Measurements from ENCODE around the gene SLC25A19. TPM values are rescaled to one million over a fixed set of nuclear protein-coding genes. Genes with fewer than 3 reads are reported as not detected.

Gene SLC25A19
- total and polyA plus RNA-seq, 9 of the 15 experiments (the other 6 are each of a cell fraction or from before 2014, with no cell fraction given) = 33.4 to 76.6 (median 55.3) TPM

DNA sequence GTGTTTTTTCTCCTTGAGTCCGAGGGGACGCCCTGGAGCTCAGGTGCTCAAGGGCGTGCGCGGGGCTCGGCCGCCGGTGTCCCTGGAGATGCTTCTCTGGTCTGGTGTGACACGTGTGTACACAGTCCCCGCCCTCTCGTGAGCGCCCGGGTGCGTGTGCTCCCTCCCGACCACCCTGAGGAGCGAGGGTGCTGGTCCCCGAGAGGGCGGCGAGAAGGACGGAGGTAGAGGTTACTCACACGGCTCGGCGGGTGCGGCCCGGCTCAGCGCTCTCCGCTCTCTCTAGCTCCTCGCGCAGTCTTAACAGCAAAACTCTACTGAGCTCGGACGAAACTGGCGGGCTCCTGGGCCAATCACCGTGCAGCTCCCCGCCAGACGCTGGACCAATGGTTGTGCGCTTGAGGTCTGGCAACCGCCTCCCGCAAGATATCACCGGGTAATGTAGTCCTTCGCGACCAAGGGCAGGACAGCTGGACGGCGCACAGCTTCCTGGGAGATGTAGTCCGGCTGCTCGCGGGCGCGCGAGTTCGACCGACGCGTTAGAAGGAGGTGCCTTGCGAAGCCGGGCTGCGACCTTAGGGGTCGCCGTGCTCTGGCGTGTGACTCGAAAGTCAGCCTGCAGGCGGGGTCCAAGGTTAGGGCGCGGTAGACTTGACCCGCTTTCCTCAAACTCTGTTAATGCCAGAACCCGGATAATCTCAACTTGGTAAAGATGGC, at the start of gene SLC25A19 (continued):
- peak; percentile 6 to 22 for TF ChIP-seq E2F6 (IDR thresholded peaks at IDR 0.05; ENCODE audit: borderline replicate concordance in 1 of 2, extremely low read depth in 1 of 2, insufficient read depth in 1 of 2, insufficient read length in 1 of 2, low read depth in 1 of 2, low read length in 1 of 2, poor library complexity in 1 of 2, severe bottlenecking in 1 of 2)
- TF ChIP-seq TEAD4 (IDR thresholded peaks at IDR 0.05; ENCODE audit: low read length) = peak; percentile 20; the same call in 1 of the 2 replicates
- TF ChIP-seq TEAD4 (CRISPR knock-in tag; IDR thresholded peaks at IDR 0.05; ENCODE audit: borderline replicate concordance) = no peak
- peak; percentile 35; the same call in 1 of the 2 replicates for TF ChIP-seq ZNF232 (CRISPR knock-in tag; IDR thresholded peaks at IDR 0.05)
- TF ChIP-seq ZNF431 (CRISPR knock-in tag; IDR thresholded peaks at IDR 0.05) = peak; percentile 75; the same call in 1 of the 2 replicates
- TF ChIP-seq ATF1 (CRISPR knock-in tag; IDR thresholded peaks at IDR 0.05) = peak; percentile 52; the same call in 1 of the 2 replicates
- peak; percentile 95 for TF ChIP-seq ATF1 (tag; IDR thresholded peaks at IDR 0.05)
- 0 out of 2 replicates have a peak, but pooled peaks have one; percentile 28 for TF ChIP-seq ZNF197 (CRISPR knock-in tag; IDR thresholded peaks at IDR 0.05; ENCODE audit: low read depth)
- peak; percentile 99 for TF ChIP-seq PKNOX1 (IDR thresholded peaks at IDR 0.05)
- TF ChIP-seq EP400 (IDR thresholded peaks at IDR 0.05) = peak; percentile 87
- peak; percentile 6; the same call in 1 of the 2 replicates for TF ChIP-seq ZNF589 (CRISPR knock-in tag; IDR thresholded peaks at IDR 0.05; ENCODE audit: low read depth)
- TF ChIP-seq NFYB (IDR thresholded peaks at IDR 0.05; ENCODE audit: extremely low read depth, insufficient read length) = peak; percentile 80
- TF ChIP-seq ZNF354B (CRISPR knock-in tag; IDR thresholded peaks at IDR 0.05) = no peak
- TF ChIP-seq SP2 (IDR thresholded peaks at IDR 0.05; ENCODE audit: extremely low read depth, low read depth, low read length, poor library complexity, severe bottlenecking) = peak; percentile 85
- TF ChIP-seq AFF1 (IDR thresholded peaks at IDR 0.05; ENCODE audit: low read depth in 1 of 2, partially characterized antibody in 2 of 2) = peak in 1 of 2 experiments; percentile 96
- TF ChIP-seq RBBP5 (IDR thresholded peaks at IDR 0.05; ENCODE audit: borderline replicate concordance, insufficient read depth, low read length, poor library complexity, severe bottlenecking) = peak; percentile 88
- peak; percentile 19; the same call in 1 of the 2 replicates for TF ChIP-seq KLF1 (tag; IDR thresholded peaks at IDR 0.05)
- TF ChIP-seq HMGN3 (IDR thresholded peaks at IDR 0.05; ENCODE audit: borderline replicate concordance, extremely low read depth, insufficient read length, low read depth, low read length) = peak; percentile 84
- TF ChIP-seq SMC3 (conservative IDR thresholded peaks at IDR 0.05; ENCODE audit: insufficient read depth, low read depth, low read length) = peak; percentile 35
- peak; percentile 91 for TF ChIP-seq RBM25 (IDR thresholded peaks at IDR 0.05; ENCODE audit: low read depth, low read length, severe bottlenecking)
